H9 (cell line): ENCODE data around the gene SERPINH1. TPM values are rescaled to one million over a fixed set of nuclear protein-coding genes. Genes with fewer than 3 reads are reported as not detected.

Source experiments
- DNase-seq: peaks from one replicate; pipeline ENCODE4 v3.0.0-alpha.2; 2017
- H2AFZ ChIP-seq: one replicate; pipeline ENCODE4 v1.6.1; 2013; ENCODE audit warnings: mild to moderate bottlenecking, low read length, control low read depth, moderate library complexity
- H2AK5ac ChIP-seq: 2 replicates; pipeline ENCODE4 v1.6.1; 2013; ENCODE audit warnings: low read length, control low read depth, mixed read lengths; ENCODE audit not compliant: insufficient read length
- H2BK120ac ChIP-seq: one replicate; pipeline ENCODE4 v1.6.1; 2013; ENCODE audit warnings: low read depth, mild to moderate bottlenecking, low read length, control low read depth, inconsistent platforms; ENCODE audit not compliant: poor library complexity, severe bottlenecking
- H2BK12ac ChIP-seq: 2 replicates; pipeline ENCODE4 v1.6.1; 2013; ENCODE audit warnings: low read length, control low read depth, mixed read lengths, low read depth; ENCODE audit not compliant: insufficient read length
- H2BK15ac ChIP-seq: 2 replicates; pipeline ENCODE4 v1.6.1; 2013; ENCODE audit warnings: low read depth, low read length, control low read depth
- H2BK20ac ChIP-seq: one replicate; pipeline ENCODE4 v1.6.1; 2013; ENCODE audit warnings: low read depth, mild to moderate bottlenecking, low read length, control low read depth, inconsistent platforms; ENCODE audit not compliant: poor library complexity, severe bottlenecking
- H2BK5ac ChIP-seq: 2 replicates; pipeline ENCODE4 v1.6.1; 2013; ENCODE audit warnings: low read length, control low read depth, mixed read lengths; ENCODE audit not compliant: insufficient read length
- H3K14ac ChIP-seq: 2 replicates; pipeline ENCODE4 v1.6.1; 2013; ENCODE audit warnings: low read length, control low read depth; ENCODE audit not compliant: insufficient read depth
- H3K18ac ChIP-seq: 2 replicates; pipeline ENCODE4 v1.6.1; 2013; ENCODE audit warnings: low read depth, mild to moderate bottlenecking, mixed read lengths, low read length, control low read depth; ENCODE audit not compliant: insufficient read length
- H3K23ac ChIP-seq: 2 replicates; pipeline ENCODE4 v1.6.1; 2013; ENCODE audit warnings: low read length, control low read depth, mixed read lengths, low read depth; ENCODE audit not compliant: insufficient read length
- H3K23me2 ChIP-seq: 2 replicates; pipeline ENCODE4 v1.6.1; 2013; ENCODE audit warnings: low read depth, mild to moderate bottlenecking, mixed read lengths, low read length, control low read depth; ENCODE audit not compliant: insufficient read length, poor library complexity, severe bottlenecking
- H3K27ac ChIP-seq: 2 replicates; pipeline ENCODE4 v1.5.1; 2013; ENCODE audit warnings: low read length, control low read depth, mixed read lengths, low read depth; ENCODE audit not compliant: insufficient read length
- H3K27me3 ChIP-seq: 2 replicates; pipeline ENCODE4 v1.6.1; 2013; ENCODE audit warnings: low read length, control low read depth, inconsistent platforms; ENCODE audit not compliant: insufficient read depth
- H3K4ac ChIP-seq: 2 replicates; pipeline ENCODE4 v1.6.1; 2013; ENCODE audit warnings: low read depth, mild to moderate bottlenecking, control low read depth, inconsistent platforms, low read length, moderate library complexity
- H3K4me1 ChIP-seq: 2 replicates; pipeline ENCODE4 v1.6.1; 2013; ENCODE audit warnings: low read length, control low read depth, inconsistent platforms; ENCODE audit not compliant: insufficient read depth
- H3K4me2 ChIP-seq: 2 replicates; pipeline ENCODE4 v1.6.1; 2013; ENCODE audit warnings: low read length, control low read depth, mixed read lengths; ENCODE audit not compliant: insufficient read length, insufficient read depth
- H3K56ac ChIP-seq: 2 replicates; pipeline ENCODE4 v1.6.1; 2013; ENCODE audit warnings: low read depth, mild to moderate bottlenecking, mixed read lengths, low read length, control low read depth; ENCODE audit not compliant: insufficient read length
- H3K79me1 ChIP-seq: 2 replicates; pipeline ENCODE4 v1.6.1; 2013; ENCODE audit warnings: low read depth, mild to moderate bottlenecking, moderate library complexity, low read length, control low read depth, inconsistent platforms; ENCODE audit not compliant: insufficient read depth, poor library complexity, severe bottlenecking
- H3K79me2 ChIP-seq: 2 replicates; pipeline ENCODE4 v1.6.1; 2013; ENCODE audit warnings: low read length, control low read depth, inconsistent platforms; ENCODE audit not compliant: insufficient read depth
- H3K9ac ChIP-seq: 2 replicates; pipeline ENCODE4 v1.6.1; 2013; ENCODE audit warnings: low read length, control low read depth, mixed read lengths; ENCODE audit not compliant: insufficient read length; ENCODE audit errors: extremely low read depth
- H3K9me3 ChIP-seq: one replicate; pipeline ENCODE4 v1.6.1; 2013; ENCODE audit warnings: low read depth, low read length, inconsistent platforms; ENCODE audit not compliant: control insufficient read depth
- H3T11ph ChIP-seq: one replicate; pipeline ENCODE4 v1.6.1; 2013; ENCODE audit warnings: mild to moderate bottlenecking, low read length, control low read depth, inconsistent platforms
- H4K20me1 ChIP-seq: one replicate; pipeline ENCODE4 v1.6.1; 2013; ENCODE audit not compliant: control insufficient read depth, insufficient read length, insufficient read depth
- H4K5ac ChIP-seq: 2 replicates; pipeline ENCODE4 v1.6.1; 2013; ENCODE audit warnings: low read depth, mild to moderate bottlenecking, mixed read lengths, low read length, control low read depth; ENCODE audit not compliant: insufficient read length
- H4K8ac ChIP-seq: replicated peaks from 2 replicates; pipeline ENCODE4 v1.6.1; 2013; ENCODE audit warnings: low read length, control low read depth, mixed read lengths, low read depth; ENCODE audit not compliant: insufficient read length
- H4K91ac ChIP-seq: 2 replicates; pipeline ENCODE4 v1.6.1; 2013; ENCODE audit warnings: low read depth, mild to moderate bottlenecking, moderate library complexity, mixed read lengths, low read length, control low read depth; ENCODE audit not compliant: insufficient read length
- H3K27ac Mint-ChIP-seq, 3 experiments: 2 replicates in 2 of 3; 3 replicates in 1 of 3; pipeline ENCODE4 v1.8.0; 2020 to 2021; ENCODE audit warnings: mixed read lengths in 3 of 3, mild to moderate bottlenecking in 1 of 3, moderate library complexity in 1 of 3
- H3K27me3 Mint-ChIP-seq: 2 replicates; pipeline ENCODE4 v1.8.0; 2021; ENCODE audit warnings: low read depth, mild to moderate bottlenecking, moderate library complexity, mixed read lengths
- H3K36me3 Mint-ChIP-seq, 3 experiments: 2 replicates in 2 of 3; 3 replicates in 1 of 3; pipeline ENCODE4 v1.8.0; 2020 to 2021; ENCODE audit warnings: low read depth in 3 of 3, mixed read lengths in 3 of 3; ENCODE audit not compliant: insufficient read depth in 1 of 3
- H3K4me1 Mint-ChIP-seq, 2 experiments: 2 replicates each; pipeline ENCODE4 v1.8.0; 2020; ENCODE audit warnings: mixed read lengths in 2 of 2
- H3K4me3 Mint-ChIP-seq, 2 experiments: 2 replicates in 1 of 2; 3 replicates in 1 of 2; pipeline ENCODE4 v1.8.0; 2020 to 2021; ENCODE audit warnings: mild to moderate bottlenecking in 2 of 2, mixed read lengths in 2 of 2, moderate library complexity in 1 of 2
- H3K9me3 Mint-ChIP-seq, 2 experiments: 2 replicates in 1 of 2; 3 replicates in 1 of 2; pipeline ENCODE4 v1.8.0; 2020; ENCODE audit warnings: mild to moderate bottlenecking in 2 of 2, mixed read lengths in 2 of 2, moderate library complexity in 1 of 2
- CTCF ChIP-seq: fragments of 200-600 bp; sonication (generic); conservative IDR thresholded peaks from 3 replicates; pipeline ENCODE4 v1.8.0; 2021; ENCODE audit warnings: antibody characterized with exemption, mild to moderate bottlenecking
- WGBS: extraction: QIAGEN DNeasy Blood & Tissue Kit; methylation state at CpG from one replicate; pipeline ENCODE4 v1.1.7; 2013; ENCODE audit warnings: missing lambda C conversion rate, low lambda C conversion rate, mixed read lengths; ENCODE audit not compliant: insufficient read length; ENCODE audit errors: extremely low coverage; 5-methylcytosine and 5-hydroxymethylcytosine counted together
- total RNA-seq: library from RNA; stranded (reverse); gene quantifications from 2 replicates; pipeline ENCODE4 v1.2.1, GENCODE V29; 2021

The SERPINH1 gene
- total RNA-seq, 1 experiment from 2014 or later = 253 TPM

DNA sequence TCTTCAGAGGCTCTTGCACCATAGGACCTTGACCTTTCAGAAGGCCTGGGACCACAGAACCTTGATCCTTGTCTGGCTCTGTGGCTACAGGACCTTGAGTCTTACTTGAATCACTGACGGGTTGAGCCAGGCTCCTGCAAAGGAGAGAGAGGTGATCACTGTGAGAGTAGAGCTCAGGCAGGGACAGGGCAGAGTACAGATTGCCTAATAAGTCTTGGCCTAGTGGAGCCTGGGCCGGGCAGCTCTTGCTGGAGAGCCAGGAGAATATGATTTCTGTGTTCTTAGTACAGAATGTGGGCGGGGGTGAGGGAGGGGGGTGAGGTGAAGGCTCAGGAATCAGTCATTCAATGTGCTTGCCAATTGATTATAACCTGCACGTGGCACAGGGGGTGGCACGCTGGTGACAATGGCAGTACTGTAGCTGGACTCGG is 26.0 kb downstream of the SERPINH1 start:
- Histone ChIP-seq H3K23ac (no peak overlapping the region), H3K4me1 (no peaks in the 10 kb centered on the region), H3K9ac (no peak overlapping the region), H2AK5ac (no peak overlapping the region), H3K79me2 (no peaks in the 10 kb centered on the region), H4K91ac (no peak overlapping the region), H2BK120ac (no peak overlapping the region), H4K5ac (no peak overlapping the region), H3K56ac (no peak overlapping the region), H2BK12ac (no peak overlapping the region), H3K27ac (no peak overlapping the region), H3T11ph (no peak overlapping the region), H3K4me2 (no peak overlapping the region), H3K14ac (no peak overlapping the region), H3K27me3 (no peaks in the 10 kb centered on the region), H2BK5ac (no peak overlapping the region), H3K23me2 (peaks cover 6% of the 10 kb centered on the region), H4K20me1 (no peaks in the 10 kb centered on the region), H2AFZ (no peak overlapping the region), H2BK15ac (no peak overlapping the region), H2BK20ac (no peak overlapping the region), H3K9me3 (no peaks in the 10 kb centered on the region), H3K4ac (no peak overlapping the region), H4K8ac (no peak overlapping the region), H3K18ac (no peak overlapping the region), H3K79me1 (no peaks in the 10 kb centered on the region)
- Mint-ChIP-seq H3K4me3 (no peak overlapping the region; a peak in 1 of 5 replicates), H3K36me3 (no peaks in the 10 kb centered on the region; a peak in 1 of 7 replicates), H3K9me3 (no peaks in the 10 kb centered on the region), H3K27ac (no peak overlapping the region; a peak in 1 of 7 replicates), H3K27me3 (peaks cover 20% of the 10 kb centered on the region), H3K4me1 (peaks cover 16 to 25% of the 10 kb centered on the region in 2 experiments)
- no peak for TF ChIP-seq CTCF
- WGBS = no CpG with 5 or more reads among the region's 6 CpGs
- no peak for DNase-seq
